Measurements from ENCODE around the gene STOX2. TPM values are rescaled to one million over a fixed set of nuclear protein-coding genes. Genes with fewer than 3 reads are reported as not detected.
"Not testable (repeated sequence)": the region's sequence is repeated elsewhere in the genome, so short reads cannot be mapped to it uniquely, and the experiment has no call there.

The STOX2 gene
- polyA plus RNA-seq, 1 experiment = 2.4 TPM

- Histone ChIP-seq H3K27ac (ENCODE audit: low read depth, low read length) (no peak overlapping the region), H3K4me3 (ENCODE audit: low read depth, low read length) (no peak overlapping the region), H3K9me3 (ENCODE audit: control insufficient read depth, insufficient read depth, low read length) (no peaks in the 10 kb centered on the region), H3K27me3 (ENCODE audit: control insufficient read depth, insufficient read depth, low read length) (no peaks in the 10 kb centered on the region)
- no peak for DNase-seq (ENCODE audit: low read depth, low spot score)
- ChIA-PET POLR2A (no interaction called here), CTCF (no interaction called here)
- TF ChIP-seq, protein P1, sequence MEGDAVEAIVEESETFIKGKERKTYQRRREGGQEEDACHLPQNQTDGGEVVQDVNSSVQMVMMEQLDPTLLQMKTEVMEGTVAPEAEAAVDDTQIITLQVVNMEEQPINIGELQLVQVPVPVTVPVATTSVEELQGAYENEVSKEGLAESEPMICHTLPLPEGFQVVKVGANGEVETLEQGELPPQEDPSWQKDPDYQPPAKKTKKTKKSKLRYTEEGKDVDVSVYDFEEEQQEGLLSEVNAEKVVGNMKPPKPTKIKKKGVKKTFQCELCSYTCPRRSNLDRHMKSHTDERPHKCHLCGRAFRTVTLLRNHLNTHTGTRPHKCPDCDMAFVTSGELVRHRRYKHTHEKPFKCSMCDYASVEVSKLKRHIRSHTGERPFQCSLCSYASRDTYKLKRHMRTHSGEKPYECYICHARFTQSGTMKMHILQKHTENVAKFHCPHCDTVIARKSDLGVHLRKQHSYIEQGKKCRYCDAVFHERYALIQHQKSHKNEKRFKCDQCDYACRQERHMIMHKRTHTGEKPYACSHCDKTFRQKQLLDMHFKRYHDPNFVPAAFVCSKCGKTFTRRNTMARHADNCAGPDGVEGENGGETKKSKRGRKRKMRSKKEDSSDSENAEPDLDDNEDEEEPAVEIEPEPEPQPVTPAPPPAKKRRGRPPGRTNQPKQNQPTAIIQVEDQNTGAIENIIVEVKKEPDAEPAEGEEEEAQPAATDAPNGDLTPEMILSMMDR (IDR thresholded peaks at IDR 0.05; ENCODE audit: low read depth, low read length) = no peak
Observed at GRCh38 chr4:183940864-183941263, 35.8 kb downstream of the STOX2 start.

DNA sequence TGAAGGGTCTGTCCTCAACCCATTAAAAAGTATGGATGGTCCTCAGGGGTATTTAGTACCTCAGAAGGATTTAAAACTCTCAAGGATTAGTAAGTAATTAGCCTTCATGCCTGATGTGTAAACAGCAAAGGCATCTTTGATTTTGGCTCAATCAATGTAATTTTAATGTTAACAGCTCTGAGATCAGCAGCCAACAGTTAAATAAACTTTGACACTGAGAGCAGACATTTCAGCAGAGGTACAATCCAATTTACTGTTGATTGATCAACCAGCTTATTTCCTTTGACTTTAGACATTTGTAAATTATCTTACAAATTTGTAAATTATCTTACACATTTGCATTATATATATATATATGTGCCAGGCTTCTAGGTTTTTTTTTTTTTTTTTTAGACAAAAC lies 36.9 kb downstream of the STOX2 start:
- Histone ChIP-seq H3K27me3 (ENCODE audit: control insufficient read depth, insufficient read depth, low read length) (no peaks in the 10 kb centered on the region), H3K4me3 (ENCODE audit: low read depth, low read length) (no peak overlapping the region), H3K27ac (ENCODE audit: low read depth, low read length) (no peak overlapping the region), H3K9me3 (ENCODE audit: control insufficient read depth, insufficient read depth, low read length) (no peaks in the 10 kb centered on the region)
- ChIA-PET POLR2A (interaction anchor here (0.6 kb wide), 1 partner anchor 16 kb away, joined by 4 read pairs; no protein-coding TSS in a partner anchor), CTCF (interaction anchor here (0.7 to 1.6 kb wide), 3 partner anchors 18 to 853 kb away, joined by 3 to 4 read pairs (median 4); no protein-coding TSS in a partner anchor)
- TF ChIP-seq, protein P1 (IDR thresholded peaks at IDR 0.05; ENCODE audit: low read depth, low read length) = no peak
- DNase-seq (ENCODE audit: low read depth, low spot score) = no peak

- Histone ChIP-seq H3K27me3 (ENCODE audit: control insufficient read depth, insufficient read depth, low read length) (no peaks in the 10 kb centered on the region), H3K27ac (ENCODE audit: low read depth, low read length) (no peak overlapping the region), H3K9me3 (ENCODE audit: control insufficient read depth, insufficient read depth, low read length) (no peaks in the 10 kb centered on the region), H3K4me3 (ENCODE audit: low read depth, low read length) (no peak overlapping the region)
- CTCF ChIA-PET = interaction anchor here (0.7 kb wide), 1 partner anchor 154 kb away, joined by 3 read pairs; no protein-coding TSS in a partner anchor
- POLR2A ChIA-PET = no interaction called here
- no peak for DNase-seq (ENCODE audit: low read depth, low spot score)
- TF ChIP-seq, protein P1 (IDR thresholded peaks at IDR 0.05; ENCODE audit: low read depth, low read length) = no peak
Observed at GRCh38 chr4:183945741-183946140, 40.6 kb downstream of the STOX2 start.

DNA sequence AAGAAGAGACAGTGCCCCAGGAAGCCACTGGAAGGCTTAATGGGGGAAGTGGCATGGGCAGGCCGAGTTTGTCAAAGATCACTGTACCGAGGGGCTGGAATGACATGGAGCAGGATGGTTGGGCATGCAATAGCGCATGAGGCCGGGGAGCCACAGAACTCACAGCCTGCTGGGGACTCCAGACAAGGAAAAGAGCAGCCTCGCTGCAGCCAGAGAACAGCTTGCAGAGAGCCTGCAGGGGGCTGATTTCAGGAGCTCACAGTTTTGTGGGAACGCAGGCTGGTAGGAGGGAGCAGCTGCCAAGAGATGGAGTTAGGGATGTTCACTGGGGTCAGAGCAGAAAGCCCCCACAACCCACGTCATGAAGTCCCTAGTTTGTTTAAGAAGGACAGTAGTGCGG lies 45.4 kb downstream of the STOX2 start:
- Histone ChIP-seq H3K9me3 (ENCODE audit: control insufficient read depth, insufficient read depth, low read length) (no peaks in the 10 kb centered on the region), H3K27me3 (ENCODE audit: control insufficient read depth, insufficient read depth, low read length) (no peaks in the 10 kb centered on the region), H3K27ac (ENCODE audit: low read depth, low read length) (no peak overlapping the region), H3K4me3 (ENCODE audit: low read depth, low read length) (no peak overlapping the region)
- TF ChIP-seq, protein P1 (IDR thresholded peaks at IDR 0.05; ENCODE audit: low read depth, low read length) = no peak
- ChIA-PET CTCF (no interaction called here), POLR2A (no interaction called here)
- no peak for DNase-seq (ENCODE audit: low read depth, low spot score)

- H3K27me3 ChIP-seq (ENCODE audit: control insufficient read depth, insufficient read depth, low read length); POLR2A ChIA-PET; H3K9me3 ChIP-seq (ENCODE audit: control insufficient read depth, insufficient read depth, low read length); H3K4me3 ChIP-seq (ENCODE audit: low read depth, low read length); CTCF ChIA-PET; H3K27ac ChIP-seq (ENCODE audit: low read depth, low read length); DNase-seq (ENCODE audit: low read depth, low spot score): not testable (repeated sequence)
Observed at GRCh38 chr4:183952652-183953051, 47.5 kb downstream of the STOX2 start.
